Motor neuron (in vitro differentiated cells): Measurements from ENCODE around the gene MID1IP1. TPM values are rescaled to one million over a fixed set of nuclear protein-coding genes. Genes with fewer than 3 reads are reported as not detected.

ENCODE experiments used
- ATAC-seq, 8 experiments: fragments of 200-7000 bp; cut with Tn5 transposase; replicated peaks in 6 of 8; 2 replicates each; pipeline ENCODE4 v1.8.0; 2021; ENCODE audit warnings: mild to moderate bottlenecking in 8 of 8, moderate library complexity in 8 of 8
- H3K27ac ChIP-seq, 2 donors: fragments of 250-450 bp; sonication (Bioruptor Pico); 2 replicates each; pipeline ENCODE4 v1.9.0; 2021; ENCODE audit warnings: antibody characterized with exemption in 2 of 2, mild to moderate bottlenecking in 2 of 2, moderate library complexity in 1 of 2
- H3K4me1 ChIP-seq, 2 donors: fragments of 250-450 bp; sonication (Bioruptor Pico); replicated peaks in 1 of 2; 2 replicates each; pipeline ENCODE4 v1.6.1; 2021; ENCODE audit warnings: antibody characterized with exemption in 2 of 2, mild to moderate bottlenecking in 2 of 2, moderate library complexity in 1 of 2
- H3K4me3 ChIP-seq, 5 donors: fragments of 250-450 bp; sonication (Bioruptor Pico); 2 replicates each; pipeline ENCODE4 v1.9.0; 2021; ENCODE audit warnings: antibody characterized with exemption in 5 of 5, mild to moderate bottlenecking in 5 of 5, moderate library complexity in 4 of 5
- WGBS, 10 experiments: fragments of 450-650 bp; shearing (Covaris generic); methylation state at CpG; one replicate each; pipeline ENCODE4 v1.0.0; 2022; 5-methylcytosine and 5-hydroxymethylcytosine counted together
- in situ Hi-C, 9 experiments: fragments of 400-800 bp; cut with MboI; loops; one replicate each; pipeline ENCODE4 v1.15.0; 2021; ENCODE audit warnings: low sequenced_read_pairs in 9 of 9, low pct_unique_long_range_greater_than_20kb in 2 of 9; ENCODE audit not compliant: unreplicated experiment in 9 of 9
- total RNA-seq, 8 experiments: library from RNA; unstranded; fragments of 300-600 nt; gene quantifications; 2 replicates each; pipeline versions ENCODE4 v1.2.3 to v1.2.4, GENCODE V29; 2022

The MID1IP1 gene
- total RNA-seq, 8 experiments from 2014 or later = 40.4 to 93.3 (median 55.3) TPM

GRCh38 chrX:38803588-38804431 is 2.6 kb downstream of the MID1IP1 start:
- peak overlapping the region; percentile 91 to 94 for H3K27ac ChIP-seq
- H3K4me1 ChIP-seq = peaks cover 6 to 14% of the 10 kb centered on the region in 2 donors
- peak; percentile 68 to 83 (median 76) for ATAC-seq
- peak overlapping the region; percentile 49 to 77 (median 65) for H3K4me3 ChIP-seq
- WGBS, 10 experiments = 15% methylated on average over 3 of the region's 64 CpGs; no CpG with 5 or more reads in 9 of the 10 experiments
- in situ Hi-C loops = no loop called here

DNA sequence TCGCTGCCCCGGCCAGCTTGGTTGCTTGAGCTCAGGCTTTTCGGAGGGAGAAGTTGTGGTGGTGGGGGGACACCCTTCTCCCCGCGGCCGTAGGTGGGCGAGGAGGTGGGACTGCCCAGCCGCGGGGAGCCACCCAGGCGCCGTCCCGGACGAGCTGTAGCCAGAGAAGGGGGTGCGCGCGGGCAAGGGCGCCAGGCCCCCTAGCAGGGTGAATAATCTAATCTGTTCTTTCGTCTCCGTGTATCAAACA is 3.1 kb downstream of the MID1IP1 start:
- 0 to 23% methylated on average over 1 to 4 of the region's 19 CpGs; no CpG with 5 or more reads in 8 of the 10 experiments for WGBS, 10 experiments
- Histone ChIP-seq H3K27ac (peak overlapping the region; percentile 91 to 94), H3K4me1 (peaks cover 6 to 14% of the 10 kb centered on the region in 2 donors), H3K4me3 (peak overlapping the region; percentile 49 to 77 (median 65))
- in situ Hi-C loops = no loop called here
- ATAC-seq = peak in 1 of 8 experiments; percentile 0

DNA sequence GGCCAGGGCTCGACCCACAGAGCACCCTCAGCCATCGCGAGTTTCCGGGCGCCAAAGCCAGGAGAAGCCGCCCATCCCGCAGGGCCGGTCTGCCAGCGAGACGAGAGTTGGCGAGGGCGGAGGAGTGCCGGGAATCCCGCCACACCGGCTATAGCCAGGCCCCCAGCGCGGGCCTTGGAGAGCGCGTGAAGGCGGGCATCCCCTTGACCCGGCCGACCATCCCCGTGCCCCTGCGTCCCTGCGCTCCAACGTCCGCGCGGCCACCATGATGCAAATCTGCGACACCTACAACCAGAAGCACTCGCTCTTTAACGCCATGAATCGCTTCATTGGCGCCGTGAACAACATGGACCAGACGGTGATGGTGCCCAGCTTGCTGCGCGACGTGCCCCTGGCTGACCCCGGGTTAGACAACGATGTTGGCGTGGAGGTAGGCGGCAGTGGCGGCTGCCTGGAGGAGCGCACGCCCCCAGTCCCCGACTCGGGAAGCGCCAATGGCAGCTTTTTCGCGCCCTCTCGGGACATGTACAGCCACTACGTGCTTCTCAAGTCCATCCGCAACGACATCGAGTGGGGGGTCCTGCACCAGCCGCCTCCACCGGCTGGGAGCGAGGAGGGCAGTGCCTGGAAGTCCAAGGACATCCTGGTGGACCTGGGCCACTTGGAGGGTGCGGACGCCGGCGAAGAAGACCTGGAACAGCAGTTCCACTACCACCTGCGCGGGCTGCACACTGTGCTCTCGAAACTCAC is 3.6 kb downstream of the MID1IP1 start:
- Histone ChIP-seq H3K27ac (peak overlapping the region; percentile 91 to 94), H3K4me1 (peaks cover 6 to 14% of the 10 kb centered on the region in 2 donors), H3K4me3 (peak overlapping the region; percentile 49 to 77 (median 65))
- in situ Hi-C loops = no loop called here
- peak in 1 of 8 experiments; percentile 1 for ATAC-seq
- WGBS, 10 experiments = 0 to 69% methylated on average over 7 to 17 of the region's 66 CpGs; no CpG with 5 or more reads in 8 of the 10 experiments

GRCh38 chrX:38805432-38806389 is 4.5 kb downstream of the MID1IP1 start:
- in situ Hi-C loops = no loop called here
- 0 to 50% (median 8%) methylated on average over 1 to 2 of the region's 41 CpGs; no CpG with 5 or more reads in 7 of the 10 experiments for WGBS, 10 experiments
- peak overlapping the region; percentile 49 to 77 (median 65) for H3K4me3 ChIP-seq
- peaks cover 3 to 12% of the 10 kb centered on the region in 2 donors for H3K4me1 ChIP-seq
- ATAC-seq = peak in 6 of 8 experiments; percentile 0 to 33 (median 20)
- peak overlapping the region; percentile 91 to 94 for H3K27ac ChIP-seq

DNA sequence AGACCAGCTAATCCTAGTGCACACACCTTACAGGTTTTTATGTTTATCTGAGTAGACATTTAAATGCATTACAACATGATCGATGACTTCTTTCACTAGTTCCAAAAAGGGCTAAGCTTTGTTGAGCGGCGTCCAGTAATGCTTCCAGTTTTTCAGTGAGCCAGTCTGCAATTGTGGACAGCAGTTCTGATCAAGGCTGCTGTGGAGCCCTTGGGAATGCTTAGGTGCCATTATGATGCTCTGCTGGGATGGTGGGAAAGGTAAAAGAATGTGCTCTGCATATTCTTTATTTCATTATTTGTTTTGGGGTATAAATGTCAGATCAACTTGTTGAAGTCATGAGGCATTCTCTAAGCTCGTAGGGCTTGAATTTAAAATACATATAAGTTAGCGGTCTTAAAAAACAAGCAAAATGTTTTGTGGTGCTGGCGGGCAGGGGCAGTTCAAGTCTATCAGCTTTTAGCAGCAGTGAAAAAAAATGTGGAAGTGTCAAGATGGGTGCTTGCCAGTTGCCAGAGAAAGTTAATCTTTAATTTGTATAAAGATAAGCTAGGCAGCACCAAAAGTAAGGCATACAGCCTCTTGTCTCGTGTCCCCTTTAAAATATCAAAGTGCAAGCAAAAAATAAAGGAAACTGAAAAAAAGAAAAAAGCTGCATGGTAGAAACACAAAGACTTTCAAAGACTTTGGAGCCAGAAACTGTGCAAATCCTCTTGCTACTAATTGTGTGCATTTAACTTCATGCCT is 5.8 kb downstream of the MID1IP1 start:
- Histone ChIP-seq H3K4me1 (peaks cover 0 to 10% of the 10 kb centered on the region in 2 donors), H3K4me3 (peak overlapping the region; percentile 49 to 77 (median 65)), H3K27ac (peak overlapping the region; percentile 91 to 94)
- no peak for ATAC-seq
- 10 to 70% (median 35%) methylated on average over 2 to 7 of the region's 7 CpGs; no CpG with 5 or more reads in 4 of the 10 experiments for WGBS, 10 experiments
- in situ Hi-C loops = no loop called here

DNA sequence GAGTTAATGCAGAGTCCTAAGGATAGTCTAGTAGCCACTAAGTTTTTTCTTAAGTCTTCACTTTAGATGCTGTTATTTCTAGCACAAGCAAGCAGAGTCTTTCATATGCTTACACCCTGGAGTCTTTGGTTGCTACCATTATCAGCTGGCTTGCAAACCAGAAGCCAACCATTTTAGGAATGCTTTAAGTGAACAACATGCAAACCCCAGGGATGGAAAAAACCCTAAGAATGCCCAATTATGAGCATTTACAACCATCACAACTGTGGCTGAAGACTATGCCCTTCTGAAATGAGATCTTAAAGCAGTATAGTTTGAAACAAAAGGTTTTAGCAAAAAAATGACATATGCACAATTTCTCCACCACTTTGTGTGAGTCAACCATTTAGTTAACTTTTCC is 6.6 kb downstream of the MID1IP1 start:
- Histone ChIP-seq H3K4me1 (peaks cover 0 to 7% of the 10 kb centered on the region in 2 donors), H3K27ac (no peak overlapping the region), H3K4me3 (peak overlapping the region in 1 of 5 donors; percentile 65)
- ATAC-seq = no peak
- in situ Hi-C loops = no loop called here

DNA sequence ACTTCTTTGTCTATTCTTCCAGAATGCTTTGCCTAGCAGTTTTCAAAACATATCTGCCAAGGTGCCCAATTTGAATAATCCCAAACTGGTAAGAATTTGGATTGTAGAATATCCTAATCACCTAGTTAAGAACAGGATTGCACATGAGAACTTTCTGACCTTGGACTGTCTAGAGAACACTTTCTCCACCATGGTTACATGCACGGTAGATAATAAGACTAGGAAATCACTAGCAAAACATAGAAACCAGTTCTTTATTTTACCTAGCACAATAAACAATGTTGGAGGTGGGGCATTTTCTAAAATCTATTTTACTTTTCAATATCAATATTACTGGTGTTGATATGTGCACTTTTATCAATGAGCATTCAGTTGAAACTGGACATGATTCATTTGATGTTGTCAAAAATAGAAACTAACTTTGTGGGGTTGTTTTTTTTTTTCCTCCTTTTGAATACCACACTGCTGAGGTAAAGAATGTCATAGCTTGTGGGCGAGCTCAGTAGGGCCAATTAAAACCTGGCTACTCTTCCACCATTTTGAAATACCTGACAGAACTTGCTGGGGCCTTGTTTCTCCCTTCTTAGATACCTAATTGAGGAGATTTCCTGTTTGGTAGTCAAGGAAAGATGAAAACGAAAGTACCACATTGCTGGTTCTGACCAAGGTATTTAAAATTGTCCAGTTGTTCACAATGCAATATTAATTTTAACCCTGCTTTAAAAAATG is 10.4 kb downstream of the MID1IP1 start:
- Histone ChIP-seq H3K4me3 (no peak overlapping the region), H3K4me1 (peaks cover 0 to 3% of the 10 kb centered on the region in 2 donors), H3K27ac (no peak overlapping the region)
- no peak for ATAC-seq
- in situ Hi-C loops = no loop called here
- WGBS, 10 experiments = 43 to 100% (median 60%) methylated on average over 1 to 3 of the region's 3 CpGs; no CpG with 5 or more reads in 5 of the 10 experiments

- Histone ChIP-seq H3K4me3 (no peak overlapping the region), H3K27ac (no peak overlapping the region), H3K4me1 (no peaks in the 10 kb centered on the region)
- WGBS, 10 experiments = 56 to 83% methylated on average over 3 of the region's 3 CpGs; no CpG with 5 or more reads in 8 of the 10 experiments
- in situ Hi-C loops = no loop called here
- ATAC-seq = no peak
Measured at GRCh38 chrX:38816155-38816554, 14.9 kb downstream of the MID1IP1 start.

DNA sequence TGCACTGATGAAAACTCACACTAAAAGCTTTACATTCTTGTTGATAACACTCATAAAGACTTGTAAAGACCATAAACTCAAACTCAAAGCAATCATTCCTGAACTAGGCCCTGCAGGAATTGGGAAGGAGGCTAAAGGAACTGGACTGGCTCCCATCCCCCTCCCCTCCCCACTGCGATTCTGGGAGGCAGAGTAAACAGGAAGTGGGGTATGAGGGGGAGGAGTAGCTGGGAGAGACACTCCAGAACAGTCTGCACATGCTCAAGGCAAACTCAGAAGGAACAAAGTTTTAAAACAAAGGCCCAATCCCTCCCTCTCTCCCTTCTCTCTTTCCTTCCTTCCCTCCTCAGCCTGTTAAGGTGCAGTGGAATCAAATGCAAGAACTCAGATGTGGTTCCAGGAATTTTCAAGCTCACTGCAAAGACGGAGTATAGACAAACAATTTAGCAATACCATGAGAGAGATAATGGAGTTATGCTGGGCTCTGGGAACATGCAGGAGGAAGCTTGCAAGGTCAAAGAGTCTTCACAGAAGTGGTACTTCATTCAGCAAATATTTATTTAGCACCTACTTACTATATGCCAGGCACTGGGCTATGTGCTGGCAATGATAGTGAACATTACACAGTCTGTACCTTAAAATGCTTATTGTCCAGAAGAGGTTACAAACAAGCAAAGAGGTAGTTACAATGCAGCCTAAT is 15.9 kb downstream of the MID1IP1 start:
- no peaks in the 10 kb centered on the region for H3K4me1 ChIP-seq
- no peak overlapping the region for H3K4me3 ChIP-seq
- H3K27ac ChIP-seq = no peak overlapping the region
- in situ Hi-C loops = no loop called here
- no peak for ATAC-seq
- WGBS, 10 experiments = 14 to 40% methylated on average over 1 to 2 of the region's 2 CpGs; no CpG with 5 or more reads in 8 of the 10 experiments

GRCh38 chrX:38819163-38819562 is 17.9 kb downstream of the MID1IP1 start:
- H3K4me1 ChIP-seq = no peaks in the 10 kb centered on the region
- WGBS, 10 experiments = 50 to 100% methylated on average over 1 of the region's 1 CpG; no CpG with 5 or more reads in 8 of the 10 experiments
- no peak overlapping the region for H3K27ac ChIP-seq
- no peak overlapping the region for H3K4me3 ChIP-seq
- in situ Hi-C loops = no loop called here
- ATAC-seq = no peak

GRCh38 chrX:38819709-38820108 is 18.4 kb downstream of the MID1IP1 start:
- no peaks in the 10 kb centered on the region for H3K4me1 ChIP-seq
- 67% methylated on average over 1 of the region's 1 CpG; no CpG with 5 or more reads in 8 of the 10 experiments for WGBS, 10 experiments
- in situ Hi-C loops = no loop called here
- H3K4me3 ChIP-seq = no peak overlapping the region
- ATAC-seq = no peak
- H3K27ac ChIP-seq = no peak overlapping the region
